DMS153 treated with DMSO at 0.1 percent for 48 hours (cell line): ENCODE measurements around the gene RCBTB1.

Experiments used
- DNase-seq: peaks from one replicate; lab custom pipeline; 2025; ENCODE audit not compliant: unreplicated experiment; lab: John Stamatoyannopoulos, UW

The RCBTB1 gene

GRCh38 chr13:49561062-49561410 lies 24.3 kb downstream of the RCBTB1 start:
- no peak for DNase-seq

- DNase-seq: no peak
These were observed 24.9 kb downstream of the RCBTB1 start for GRCh38 chr13:49560270-49561061.

- no peak for DNase-seq
These were observed 26.4 kb downstream of the RCBTB1 start for GRCh38 chr13:49559006-49559405.

DNA sequence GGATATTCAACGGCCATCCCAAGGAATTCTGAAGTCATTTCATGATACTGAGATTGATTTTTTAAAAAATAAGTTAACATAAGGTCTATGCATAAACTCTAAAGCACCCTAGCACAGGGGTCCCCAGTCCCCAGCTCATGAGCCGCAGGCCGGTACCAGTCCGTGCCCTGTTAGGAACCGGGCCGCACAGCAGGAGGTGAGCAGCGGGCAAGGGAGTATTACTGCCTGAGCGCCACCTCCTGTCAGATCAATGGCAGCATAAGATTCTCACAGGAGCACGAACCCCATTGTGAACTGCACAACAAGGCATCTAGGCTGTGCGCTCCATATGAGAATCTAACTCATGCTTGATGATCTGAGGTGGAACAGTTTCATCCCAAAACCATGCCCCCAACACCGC lies 31.0 kb downstream of the RCBTB1 start:
- DNase-seq: no peak

GRCh38 chr13:49553888-49554287 lies 31.5 kb downstream of the RCBTB1 start:
- no peak for DNase-seq

DNA sequence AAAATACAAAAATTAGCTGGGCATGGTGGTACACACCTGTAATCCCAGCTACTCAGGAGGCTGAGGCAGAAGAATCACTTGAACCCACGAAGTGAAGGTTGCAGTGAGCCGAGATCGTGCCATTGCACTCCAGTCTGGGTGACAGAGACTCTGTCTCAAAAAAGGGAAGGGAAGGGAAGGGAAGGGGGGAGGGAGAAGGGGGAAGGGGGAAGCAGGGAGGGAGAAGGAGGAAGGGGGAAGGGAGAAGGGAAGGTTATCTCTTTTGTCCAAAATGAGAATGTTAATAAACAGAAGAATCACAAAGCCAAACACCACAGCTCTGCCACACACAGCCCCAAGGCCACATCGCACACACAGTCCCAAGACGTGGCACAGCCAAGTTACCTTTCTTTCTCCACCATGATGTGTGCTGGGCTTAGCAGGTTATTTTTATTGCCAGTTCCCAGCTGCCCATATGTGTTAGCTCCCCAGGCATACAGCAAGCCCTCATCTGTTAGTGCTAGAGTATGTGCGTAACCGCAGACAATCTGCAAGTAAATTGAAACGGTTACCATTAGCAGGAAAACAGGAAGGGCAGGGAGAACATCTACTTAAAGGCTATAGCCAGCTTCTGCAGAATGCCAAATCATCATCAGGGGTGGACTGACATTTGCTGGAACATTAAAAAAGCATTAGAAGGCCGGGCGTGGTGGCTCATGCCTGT lies 34.3 kb downstream of the RCBTB1 start:
- no peak for DNase-seq

- DNase-seq: no peak
These were observed 36.1 kb downstream of the RCBTB1 start for GRCh38 chr13:49549289-49549688.

GRCh38 chr13:49546561-49546960 lies 38.8 kb downstream of the RCBTB1 start:
- DNase-seq: no peak

GRCh38 chr13:49545661-49546060 lies 39.7 kb downstream of the RCBTB1 start:
- no peak for DNase-seq

- no peak for DNase-seq
These were observed 41.7 kb downstream of the RCBTB1 start for GRCh38 chr13:49543656-49544055.

DNA sequence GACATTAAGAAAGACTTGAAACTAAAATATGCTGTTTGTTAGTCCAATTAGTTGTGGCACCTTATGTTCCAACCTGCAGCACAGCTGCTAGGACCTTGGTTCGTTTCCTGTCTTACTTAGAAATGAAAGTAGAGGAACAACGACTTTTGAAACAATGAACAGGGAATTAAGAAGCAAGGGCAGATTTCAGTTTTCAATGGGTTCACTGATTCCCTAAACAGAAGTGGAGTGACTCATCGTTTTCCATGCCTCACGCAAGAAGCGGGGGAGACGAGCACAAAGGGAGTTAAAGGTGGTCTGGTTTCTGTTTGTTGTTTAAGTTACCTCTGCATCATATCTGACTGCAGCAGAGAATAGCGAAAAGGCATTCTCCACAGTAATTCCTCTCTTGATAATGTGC lies 44.8 kb downstream of the RCBTB1 start:
- DNase-seq: no peak

DNA sequence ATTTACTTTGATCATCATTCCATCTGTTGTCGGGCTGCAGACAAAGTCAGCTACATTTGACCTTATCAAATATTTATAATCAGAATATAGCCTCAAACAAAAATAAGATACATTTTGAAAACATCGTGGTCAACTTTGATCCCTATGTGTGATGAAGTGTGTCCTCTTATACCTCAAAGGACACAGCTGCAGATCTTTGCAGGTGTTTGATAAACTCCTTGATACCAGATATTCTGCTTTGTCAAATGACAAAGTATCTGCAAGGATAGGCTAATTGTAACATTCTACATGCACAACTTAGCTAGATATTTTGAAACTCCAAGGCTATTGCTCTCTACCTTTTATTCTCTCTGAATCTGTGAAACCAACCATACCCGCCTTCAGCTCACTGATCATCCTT lies 45.6 kb downstream of the RCBTB1 start:
- no peak for DNase-seq

GRCh38 chr13:49539313-49539712 lies 46.0 kb downstream of the RCBTB1 start:
- DNase-seq: no peak

- DNase-seq: no peak
These were observed 47.0 kb downstream of the RCBTB1 start for GRCh38 chr13:49538404-49538803.

DNA sequence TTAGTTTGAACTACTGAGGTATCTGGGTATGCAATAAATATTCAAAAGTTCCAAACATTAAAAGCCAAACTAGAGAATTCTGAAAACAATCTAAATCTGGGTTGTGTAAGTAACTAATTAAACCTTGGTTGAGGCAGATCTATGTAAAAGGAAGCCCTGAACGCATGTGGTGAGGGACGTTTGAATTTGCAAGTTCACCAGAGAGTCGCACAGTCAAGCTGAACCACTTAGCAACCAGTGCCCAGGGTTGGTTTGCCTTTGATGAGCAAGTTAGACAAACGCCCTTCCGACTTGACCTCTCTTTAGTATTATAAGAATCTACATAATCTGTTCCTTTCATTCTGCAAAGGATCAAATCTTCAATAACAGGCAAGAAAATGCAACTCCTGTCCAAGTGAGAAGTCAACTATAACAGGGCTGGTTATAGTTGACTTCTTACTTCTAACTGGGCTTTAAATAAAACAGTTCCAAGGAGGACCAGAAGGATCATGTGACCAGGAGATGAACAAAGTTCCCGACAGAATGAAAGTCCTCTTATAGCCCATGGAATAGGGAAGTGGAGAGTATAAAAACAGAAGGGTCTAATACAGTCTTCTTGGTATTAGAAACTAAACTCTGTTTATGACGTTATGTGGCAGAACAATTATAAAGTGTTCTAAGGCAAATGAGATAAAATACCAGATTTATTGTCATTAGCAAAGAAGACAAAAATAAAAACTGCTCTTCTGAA lies 49.0 kb downstream of the RCBTB1 start:
- DNase-seq: no peak

DNA sequence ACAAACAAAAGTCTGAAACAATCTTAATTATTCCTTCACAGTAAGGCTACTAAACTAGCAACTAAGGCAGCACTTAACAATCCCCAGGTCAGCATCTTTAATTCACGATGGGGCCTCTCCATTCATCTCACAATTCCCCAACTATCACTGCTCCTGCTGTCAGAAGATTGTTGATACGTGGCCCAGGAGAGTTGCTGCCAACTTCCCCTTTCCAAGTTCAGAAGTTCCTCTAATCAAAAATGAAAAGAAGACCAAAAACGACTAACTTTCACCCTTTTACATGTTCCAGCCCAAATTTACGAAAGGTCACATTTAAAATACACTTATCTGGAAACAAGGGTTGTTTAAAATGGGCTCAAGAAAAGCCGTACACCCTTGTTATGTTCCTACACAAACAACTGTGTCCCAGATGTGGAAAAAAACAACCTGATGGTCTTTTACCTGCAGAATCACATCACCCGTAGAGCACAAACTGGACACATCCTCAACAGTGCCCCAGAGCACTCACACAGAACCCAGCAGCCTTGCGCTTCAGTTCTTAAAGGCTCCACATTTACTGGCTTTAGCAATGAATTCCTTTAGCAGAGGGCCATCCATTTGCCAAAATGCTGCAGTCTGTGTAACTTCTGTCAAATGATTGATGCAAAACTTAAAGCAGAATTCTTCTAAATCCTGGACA lies 51.6 kb downstream of the RCBTB1 start:
- DNase-seq: no peak

DNA sequence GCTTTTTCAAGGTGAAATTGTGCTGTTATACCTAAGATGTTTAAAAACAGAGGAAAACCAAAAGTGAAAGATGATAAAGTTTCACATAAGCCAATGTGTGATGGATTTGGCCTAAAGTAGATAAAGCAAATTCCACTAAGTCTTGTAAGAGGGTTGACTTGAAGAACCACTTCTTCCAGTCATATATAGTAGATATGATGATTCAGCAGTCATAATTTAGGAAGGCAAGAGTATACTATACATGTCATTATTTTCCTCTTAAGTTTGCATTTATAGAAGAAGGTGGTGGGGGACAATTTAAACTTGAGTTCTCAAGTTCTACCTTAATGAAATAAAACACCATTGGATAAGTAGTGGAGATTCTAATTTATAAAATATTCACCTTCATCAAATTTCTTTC lies 52.3 kb downstream of the RCBTB1 start:
- DNase-seq: no peak

GRCh38 chr13:49532593-49532992 lies 52.8 kb downstream of the RCBTB1 start:
- no peak for DNase-seq

DNA sequence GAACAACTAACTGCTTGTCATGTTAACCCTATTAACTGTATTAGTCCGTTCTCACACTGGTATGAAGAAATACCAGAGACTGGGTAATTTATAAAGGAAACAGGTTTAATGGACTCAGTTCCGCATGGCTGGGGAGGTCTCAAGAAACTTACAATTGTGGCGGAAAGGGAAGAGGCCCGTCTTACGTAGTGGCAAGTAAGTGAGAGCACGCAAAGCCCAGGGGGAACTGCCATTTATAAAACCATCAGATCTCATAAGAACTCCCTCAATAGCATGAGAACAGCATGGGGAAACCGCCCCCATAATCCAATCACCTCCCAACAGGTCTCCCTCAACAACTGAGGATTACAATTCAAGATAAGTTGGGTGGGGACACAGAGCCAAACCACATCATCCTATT lies 54.9 kb downstream of the RCBTB1 start:
- DNase-seq: no peak

- DNase-seq: no peak
These were observed 57.2 kb downstream of the RCBTB1 start for GRCh38 chr13:49528161-49528560.

- no peak for DNase-seq
These were observed 58.2 kb downstream of the RCBTB1 start for GRCh38 chr13:49527123-49527522.
